Stomach smooth muscle (tissue), 2 donors: Measurements from ENCODE around the gene PRPF4.

Experiments
- H3K27ac ChIP-seq: one replicate; pipeline ENCODE4 v1.7.0; 2013; ENCODE audit warnings: mild to moderate bottlenecking, low read length, inconsistent platforms
- H3K27me3 ChIP-seq, 2 donors: one replicate each; pipeline ENCODE4 v1.7.0; 2013; ENCODE audit warnings: low read length in 2 of 2; ENCODE audit not compliant: insufficient read depth in 2 of 2, control insufficient read depth in 1 of 2
- H3K36me3 ChIP-seq, 2 donors: one replicate each; pipeline ENCODE4 v1.7.0; 2013; ENCODE audit warnings: low read length in 2 of 2; ENCODE audit not compliant: control insufficient read depth in 2 of 2, insufficient read depth in 2 of 2
- H3K4me1 ChIP-seq: one replicate; pipeline ENCODE4 v1.7.0; 2013; ENCODE audit warnings: low read length; ENCODE audit not compliant: control insufficient read depth, insufficient read depth
- H3K4me3 ChIP-seq, 2 donors: one replicate each; pipeline ENCODE4 v1.7.0; 2013; ENCODE audit warnings: low read length in 2 of 2
- H3K9ac ChIP-seq, 2 donors: one replicate each; pipeline ENCODE4 v1.7.0; 2013; ENCODE audit warnings: low read length in 2 of 2, mild to moderate bottlenecking in 1 of 2
- H3K9me3 ChIP-seq, 2 donors: one replicate each; pipeline ENCODE4 v1.7.0; 2013; ENCODE audit warnings: low read length in 2 of 2; ENCODE audit not compliant: control insufficient read depth in 2 of 2
- donor health status: healthy.
- donor health status: Pancreatic carcinoma.

Gene PRPF4

DNA sequence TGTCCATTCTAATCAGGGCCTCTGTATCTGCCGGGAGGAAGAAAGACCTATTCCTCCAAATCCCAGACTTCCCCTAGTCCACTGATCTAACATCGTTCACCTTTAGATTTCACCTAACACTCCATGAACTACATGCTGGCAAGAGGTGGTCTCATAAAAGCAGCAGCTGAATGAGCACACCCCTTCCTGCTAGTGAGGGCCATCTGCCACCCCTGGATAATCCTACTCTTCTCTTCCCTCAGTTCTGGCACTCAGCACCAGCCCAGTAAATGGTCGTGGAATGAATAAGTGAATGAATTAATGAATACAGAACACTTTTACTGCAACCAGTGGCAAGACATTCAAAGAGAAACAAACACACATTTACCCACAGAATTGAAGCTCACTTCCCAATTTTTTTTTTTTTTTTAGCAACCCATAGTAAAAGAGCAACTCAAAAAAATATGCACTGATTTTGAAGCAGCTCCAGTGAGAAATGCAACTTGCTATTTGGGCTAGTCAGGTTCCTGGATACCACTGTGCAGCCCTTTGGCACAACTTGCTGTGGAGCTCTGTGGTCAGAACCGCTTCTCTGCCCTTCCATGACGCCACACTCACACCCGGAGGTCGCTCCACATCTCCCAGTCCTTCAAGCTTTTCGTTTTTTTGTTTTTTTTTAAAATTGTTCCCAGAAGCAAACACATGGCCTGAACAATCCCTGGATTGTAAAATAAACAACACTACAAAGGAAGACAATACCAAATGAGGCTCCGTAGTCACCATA is 21.5 kb downstream of the PRPF4 start:
- no peak overlapping the region for H3K4me3 ChIP-seq
- no peaks in the 10 kb centered on the region for H3K9me3 ChIP-seq
- no peaks in the 10 kb centered on the region for H3K4me1 ChIP-seq
- no peak overlapping the region for H3K27ac ChIP-seq
- no peak overlapping the region for H3K9ac ChIP-seq
- H3K36me3 ChIP-seq: peaks cover 5 to 8% of the 10 kb centered on the region in 2 donors
- no peaks in the 10 kb centered on the region for H3K27me3 ChIP-seq

DNA sequence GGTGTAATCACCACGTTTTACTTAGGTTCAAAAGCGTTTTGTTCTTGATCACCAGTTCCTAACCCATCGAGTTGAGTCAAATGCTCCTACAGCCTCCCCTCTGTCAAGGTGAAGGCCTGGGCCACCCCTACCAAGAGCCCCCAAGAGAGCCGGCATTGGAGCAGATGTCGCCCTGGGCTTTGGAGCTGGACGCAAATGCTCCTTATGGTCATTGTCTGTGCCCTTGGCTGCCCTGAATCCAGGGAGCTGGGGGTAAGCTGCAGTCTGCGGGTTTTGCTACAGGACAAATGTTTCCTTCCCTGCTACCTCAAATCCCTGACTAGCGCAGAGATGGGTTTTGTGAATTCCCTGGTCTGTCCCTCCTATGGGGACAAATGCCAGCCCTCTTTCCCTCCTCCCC is 22.9 kb downstream of the PRPF4 start:
- peaks cover under 1 to 1% of the 10 kb centered on the region in 2 donors for H3K36me3 ChIP-seq
- no peaks in the 10 kb centered on the region for H3K9me3 ChIP-seq
- H3K4me1 ChIP-seq: no peaks in the 10 kb centered on the region
- H3K27ac ChIP-seq: no peak overlapping the region
- peaks cover 0 to 2% of the 10 kb centered on the region in 2 donors for H3K27me3 ChIP-seq
- H3K9ac ChIP-seq: no peak overlapping the region
- H3K4me3 ChIP-seq: no peak overlapping the region

DNA sequence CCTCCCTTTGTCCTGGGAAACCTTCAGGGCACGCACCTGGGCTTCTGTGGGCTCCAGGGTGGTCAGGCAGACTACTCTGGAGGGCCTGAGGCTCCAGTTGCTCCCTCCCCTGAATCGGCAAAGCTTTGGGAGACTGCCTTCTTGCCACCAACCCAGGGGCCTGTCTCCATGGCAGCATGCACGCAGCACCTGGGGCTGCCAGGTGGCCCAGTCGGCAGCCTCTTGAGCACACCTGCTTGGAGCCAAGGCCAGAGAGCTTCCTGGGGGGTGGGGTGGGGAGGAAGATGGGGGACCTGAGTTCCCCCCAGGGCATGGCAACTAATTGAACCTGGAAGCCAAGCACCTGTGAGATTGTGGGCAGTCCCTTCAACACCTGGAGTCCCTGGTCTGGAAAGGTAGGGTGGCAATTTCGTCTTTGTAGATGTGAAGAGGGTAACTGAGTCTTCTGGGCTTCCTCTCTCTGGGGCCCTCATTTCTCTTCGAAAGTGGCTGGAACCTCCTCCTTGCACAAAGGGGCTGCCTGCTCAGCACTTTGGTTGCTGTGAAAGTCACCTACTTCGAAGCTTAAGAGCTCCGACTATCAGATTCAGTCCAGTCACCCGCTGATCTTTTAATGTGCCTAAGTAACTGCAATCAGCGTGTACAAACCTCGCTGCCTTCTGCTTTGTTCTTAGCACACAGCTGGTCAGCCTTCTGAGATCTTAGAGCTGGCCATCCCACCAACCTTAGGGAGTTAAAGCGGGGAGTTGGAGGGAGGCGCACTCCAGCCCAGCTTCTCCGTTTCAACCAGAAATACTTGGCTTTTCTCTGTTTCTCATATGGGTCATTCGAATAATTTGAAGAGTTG is 23.7 kb downstream of the PRPF4 start:
- Histone ChIP-seq H3K36me3 (no peaks in the 10 kb centered on the region), H3K4me1 (no peaks in the 10 kb centered on the region), H3K9ac (no peak overlapping the region), H3K4me3 (no peak overlapping the region), H3K27me3 (peaks cover 0 to 2% of the 10 kb centered on the region in 2 donors), H3K27ac (no peak overlapping the region), H3K9me3 (no peaks in the 10 kb centered on the region)

DNA sequence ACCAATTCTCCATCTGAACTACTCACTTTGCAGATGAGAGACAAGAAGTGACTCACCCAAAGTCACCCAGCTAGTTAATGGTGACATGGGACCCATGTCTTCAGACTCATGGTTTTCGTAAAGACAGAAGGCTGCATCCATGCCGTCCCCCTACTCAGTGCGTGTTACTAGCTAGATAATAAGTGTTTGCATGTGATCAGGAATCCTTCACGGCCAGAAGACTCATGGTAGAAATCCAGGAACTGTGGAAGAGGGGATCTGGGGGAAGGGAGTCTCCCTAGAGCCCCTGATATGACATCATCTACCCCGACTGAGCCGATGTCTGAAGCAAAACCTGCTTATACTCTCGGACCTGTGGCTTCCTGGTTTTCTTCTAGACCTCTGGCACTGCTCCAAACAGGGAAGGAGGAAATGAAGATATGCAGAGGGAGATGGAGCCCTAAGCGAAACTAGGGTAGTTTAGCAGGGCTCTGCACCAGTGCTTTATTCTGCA is 24.4 kb downstream of the PRPF4 start:
- Histone ChIP-seq H3K36me3 (no peaks in the 10 kb centered on the region), H3K4me3 (no peak overlapping the region), H3K27me3 (peaks cover 0 to 2% of the 10 kb centered on the region in 2 donors), H3K9ac (no peak overlapping the region), H3K27ac (no peak overlapping the region), H3K4me1 (no peaks in the 10 kb centered on the region), H3K9me3 (no peaks in the 10 kb centered on the region)

DNA sequence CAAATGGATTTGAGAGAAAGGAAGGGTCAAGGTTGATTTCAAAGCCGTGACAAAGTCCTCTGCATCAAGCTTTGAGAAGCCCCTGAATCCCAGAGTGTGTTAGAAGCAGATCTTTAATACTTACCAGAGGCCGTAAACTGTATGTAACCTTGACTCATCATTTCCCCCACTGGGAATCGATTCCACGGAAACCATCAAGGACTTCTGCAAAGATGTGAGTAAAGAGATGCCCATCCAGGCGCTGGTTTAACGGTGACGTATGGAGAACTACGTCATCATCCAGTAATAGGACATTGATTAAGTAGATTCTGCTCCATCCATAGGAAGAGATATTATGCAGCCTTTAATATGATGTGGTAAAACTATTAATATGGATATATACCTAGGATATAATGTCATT is 26.1 kb downstream of the PRPF4 start:
- Histone ChIP-seq H3K36me3 (no peaks in the 10 kb centered on the region), H3K4me1 (no peaks in the 10 kb centered on the region), H3K27me3 (peaks cover 0 to 2% of the 10 kb centered on the region in 2 donors), H3K4me3 (no peak overlapping the region), H3K27ac (no peak overlapping the region), H3K9ac (no peak overlapping the region), H3K9me3 (no peaks in the 10 kb centered on the region)

DNA sequence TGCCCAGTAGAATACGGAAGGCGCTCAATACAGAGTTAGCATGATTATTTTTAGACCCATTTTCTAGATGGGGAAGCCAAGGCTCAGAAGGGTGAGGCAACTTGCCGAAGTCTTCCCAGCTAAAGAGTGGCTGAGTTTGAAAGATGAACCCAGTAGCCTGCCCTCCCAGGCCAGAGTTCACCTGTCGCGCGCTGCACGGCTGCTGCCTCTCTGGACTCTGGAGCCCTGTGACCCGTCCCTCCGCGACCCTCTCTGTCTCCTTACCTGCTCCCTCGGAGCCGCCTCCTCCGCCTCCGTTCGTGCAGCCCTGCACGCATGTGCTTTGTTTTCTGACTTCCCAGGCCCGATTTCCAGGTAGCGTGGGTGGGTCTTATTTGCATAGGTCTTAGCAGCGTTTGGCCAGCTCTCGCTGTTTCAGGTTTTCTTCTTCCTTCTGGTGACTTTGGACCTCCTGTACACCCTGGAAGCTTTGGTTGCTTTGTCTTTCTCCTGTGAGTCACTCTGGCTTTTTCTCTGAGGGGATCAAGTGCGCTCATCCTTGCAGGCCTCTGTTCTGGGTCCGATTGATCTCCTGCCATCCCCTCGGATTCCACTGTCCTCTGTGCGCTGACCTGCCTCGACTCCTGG is 27.4 kb downstream of the PRPF4 start, which contains the start of gene RNF183:
TSS of gene RNF183 (minus strand) at position 585 of the 627 bp plus-strand sequence. CDS start 5,192 bp downstream, outside the sequence.
- H3K4me3 ChIP-seq: no peak within 1 kb of the TSS

DNA sequence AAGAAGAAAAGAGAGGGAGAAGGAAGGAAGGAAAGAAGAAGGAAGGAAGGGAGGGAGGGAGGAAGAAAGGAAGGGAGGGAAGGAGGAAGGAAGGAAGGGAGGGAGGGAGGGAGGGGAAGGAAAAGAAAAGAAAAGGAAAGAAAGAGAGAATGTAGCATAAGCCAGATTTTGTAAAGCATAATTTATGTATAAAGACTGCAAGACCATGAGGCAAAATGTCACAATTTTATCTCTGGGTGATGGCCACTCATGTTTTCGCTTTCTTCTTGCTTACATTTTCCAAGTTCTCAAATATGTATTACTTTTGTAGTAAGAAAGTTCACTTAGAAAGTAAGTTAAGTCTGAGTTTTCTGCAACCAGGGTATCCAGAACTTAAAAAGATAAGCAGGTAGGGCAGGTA is 31.1 kb downstream of the PRPF4 start:
- Histone ChIP-seq H3K27ac (no peak overlapping the region), H3K9ac (no peak overlapping the region), H3K4me1 (no peaks in the 10 kb centered on the region), H3K4me3 (no peak overlapping the region), H3K27me3 (peaks cover 0 to 2% of the 10 kb centered on the region in 2 donors), H3K9me3 (no peaks in the 10 kb centered on the region), H3K36me3 (no peaks in the 10 kb centered on the region)

More for the DNA sequence above, 27.4 kb downstream of the PRPF4 start, which contains the start of gene RNF183:
- no peaks in the 10 kb centered on the region for H3K36me3 ChIP-seq
- H3K4me1 ChIP-seq: no peaks in the 10 kb centered on the region
- no peaks in the 10 kb centered on the region for H3K9me3 ChIP-seq
- no peak within 1 kb of the TSS for H3K9ac ChIP-seq
- no peak within 1 kb of the TSS for H3K27ac ChIP-seq
- peaks cover 0 to 2% of the 10 kb centered on the region in 2 donors for H3K27me3 ChIP-seq

DNA sequence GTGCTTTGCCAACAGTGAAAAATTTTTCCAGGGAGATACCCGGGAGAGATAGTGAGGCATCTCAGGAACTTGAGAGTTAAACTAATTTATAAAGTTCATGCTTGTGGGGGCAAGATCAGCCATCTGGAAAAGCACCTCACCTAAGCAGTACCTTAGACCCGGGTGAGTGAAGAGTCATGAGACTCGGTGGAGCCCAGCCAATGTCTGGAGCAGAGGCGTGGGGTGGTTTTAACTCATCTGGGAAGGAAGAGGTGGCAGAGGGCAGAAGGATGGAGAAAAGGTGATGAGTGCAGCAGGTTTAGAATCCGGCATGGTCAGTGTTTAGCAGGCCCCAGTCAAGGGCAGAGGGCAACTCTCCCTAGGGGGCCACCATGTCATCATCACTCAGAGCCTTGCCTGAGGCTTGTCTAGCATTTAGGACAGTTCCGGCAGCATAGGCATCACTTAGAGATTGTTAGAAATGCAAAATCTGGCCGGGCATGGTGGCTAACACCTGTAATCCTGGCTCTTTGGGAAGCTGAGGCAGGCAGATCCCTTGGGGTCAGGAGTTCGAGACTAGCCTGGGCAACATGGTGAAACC is 32.0 kb downstream of the PRPF4 start:
- H3K27me3 ChIP-seq: peaks cover 0 to 2% of the 10 kb centered on the region in 2 donors
- H3K4me1 ChIP-seq: no peaks in the 10 kb centered on the region
- H3K4me3 ChIP-seq: no peak overlapping the region
- H3K9me3 ChIP-seq: no peaks in the 10 kb centered on the region
- H3K27ac ChIP-seq: no peak overlapping the region
- H3K36me3 ChIP-seq: no peaks in the 10 kb centered on the region
- H3K9ac ChIP-seq: no peak overlapping the region

DNA sequence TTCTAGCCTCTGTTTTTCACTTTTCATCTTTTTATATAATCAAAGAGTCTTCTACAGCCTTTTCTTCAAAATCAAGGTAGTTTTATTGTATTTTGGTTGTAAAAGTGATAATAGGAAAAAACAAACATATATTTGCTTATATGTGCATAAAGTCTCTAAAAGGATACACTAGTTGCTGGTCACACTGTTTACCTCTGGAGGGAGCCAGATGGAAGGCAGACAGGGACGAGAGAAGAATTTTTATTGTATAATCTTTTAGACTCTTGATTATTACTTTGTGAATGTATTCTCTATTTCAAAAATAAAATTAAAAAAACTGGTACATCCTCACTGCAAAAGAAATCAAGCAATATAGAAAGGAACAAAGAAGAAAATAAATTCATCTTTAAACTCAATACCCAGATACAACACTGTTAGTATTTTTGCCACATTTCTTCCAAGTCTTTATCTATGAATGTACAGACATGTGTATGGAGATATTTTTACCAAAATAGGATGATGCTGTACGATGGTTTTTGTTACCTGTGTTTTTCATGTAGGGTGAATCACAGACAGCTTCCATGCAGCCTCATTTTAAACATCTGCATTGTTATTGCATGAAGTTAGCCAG is 33.9 kb downstream of the PRPF4 start:
- no peaks in the 10 kb centered on the region for H3K27me3 ChIP-seq
- H3K36me3 ChIP-seq: no peaks in the 10 kb centered on the region
- no peak overlapping the region for H3K27ac ChIP-seq
- H3K4me3 ChIP-seq: no peak overlapping the region
- no peaks in the 10 kb centered on the region for H3K4me1 ChIP-seq
- H3K9me3 ChIP-seq: no peaks in the 10 kb centered on the region
- H3K9ac ChIP-seq: no peak overlapping the region

DNA sequence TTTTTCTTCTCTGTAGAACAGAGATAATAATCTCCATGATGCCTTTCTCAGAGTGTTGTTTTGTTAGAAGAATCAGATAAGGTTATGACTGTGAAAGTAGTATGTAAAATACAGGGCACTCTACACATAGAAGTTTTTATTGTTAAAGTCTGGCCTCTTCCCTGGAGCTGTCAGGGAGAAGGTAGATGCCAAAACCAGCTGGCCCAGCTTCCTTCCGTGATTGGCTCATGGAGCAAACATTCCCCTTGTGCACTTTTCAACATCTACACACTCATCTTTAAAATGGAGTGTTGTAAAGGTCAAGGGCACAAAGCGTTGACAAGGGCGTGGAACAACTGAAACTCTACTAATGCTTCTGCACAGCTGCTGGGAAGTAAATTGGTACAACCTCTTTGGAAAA is 35.1 kb downstream of the PRPF4 start:
- Histone ChIP-seq H3K27ac (no peak overlapping the region), H3K27me3 (no peaks in the 10 kb centered on the region), H3K4me3 (no peak overlapping the region), H3K9ac (no peak overlapping the region), H3K36me3 (no peaks in the 10 kb centered on the region), H3K4me1 (no peaks in the 10 kb centered on the region), H3K9me3 (no peaks in the 10 kb centered on the region)
